Hepatocyte (in vitro differentiated cells): ENCODE results near the gene MRPS31. TPM values are rescaled to one million over a fixed set of nuclear protein-coding genes. Genes with fewer than 3 reads are reported as not detected.

Experiments used
- DNase-seq: peaks from one replicate; pipeline ENCODE4 v3.0.0-alpha.2; 2016; ENCODE audit warnings: low spot score
- H2AFZ ChIP-seq: fragments of 200-600 bp; sonication (generic); 2 replicates; pipeline ENCODE4 v1.6.0; 2016; ENCODE audit warnings: antibody characterized with exemption, mild to moderate bottlenecking
- H3K27ac ChIP-seq: fragments of 200-600 bp; sonication (generic); 2 replicates; pipeline ENCODE4 v1.5.1; 2016; ENCODE audit warnings: mild to moderate bottlenecking
- H3K27me3 ChIP-seq: fragments of 200-600 bp; sonication (generic); 2 replicates; pipeline ENCODE4 v1.6.1; 2016
- H3K36me3 ChIP-seq: fragments of 200-600 bp; sonication (generic); replicated peaks from 2 replicates; pipeline ENCODE4 v1.5.1; 2016; ENCODE audit warnings: low read depth; ENCODE audit not compliant: insufficient read depth
- H3K4me1 ChIP-seq: fragments of 200-600 bp; sonication (generic); 2 replicates; pipeline ENCODE4 v1.5.1; 2016; ENCODE audit warnings: mild to moderate bottlenecking, moderate library complexity; ENCODE audit not compliant: insufficient read depth
- H3K4me2 ChIP-seq: fragments of 200-600 bp; sonication (generic); 2 replicates; pipeline ENCODE4 v1.6.0; 2016
- H3K4me3 ChIP-seq: fragments of 200-600 bp; sonication (generic); 2 replicates; pipeline ENCODE4 v1.5.1; 2016; ENCODE audit warnings: mild to moderate bottlenecking
- H3K79me2 ChIP-seq: fragments of 200-600 bp; sonication (generic); 2 replicates; pipeline ENCODE4 v1.6.0; 2017; ENCODE audit warnings: mild to moderate bottlenecking
- H3K9me2 ChIP-seq: fragments of 200-600 bp; sonication (generic); replicated peaks from 2 replicates; pipeline ENCODE4 v1.6.0; 2017; ENCODE audit warnings: mild to moderate bottlenecking; ENCODE audit not compliant: insufficient read depth
- H3K9me3 ChIP-seq: fragments of 200-600 bp; sonication (generic); 2 replicates; pipeline ENCODE4 v1.5.1; 2016; ENCODE audit warnings: low read depth, mild to moderate bottlenecking
- H4K20me1 ChIP-seq: fragments of 200-600 bp; sonication (generic); 2 replicates; pipeline ENCODE4 v1.6.0; 2016; ENCODE audit warnings: mild to moderate bottlenecking; ENCODE audit not compliant: insufficient read depth, poor library complexity, severe bottlenecking
- EZH2 ChIP-seq: fragments of 200-600 bp; sonication (generic); IDR thresholded peaks from 2 replicates; pipeline ENCODE4 v1.6.1; 2016; ENCODE audit warnings: antibody characterized with exemption, mild to moderate bottlenecking, borderline replicate concordance
- EZH2phosphoT487 ChIP-seq: fragments of 200-600 bp; sonication (generic); IDR thresholded peaks from one replicate; pipeline ENCODE4 v1.6.1; 2018; ENCODE audit warnings: antibody characterized with exemption, mild to moderate bottlenecking, low read depth, moderate library complexity; ENCODE audit not compliant: unreplicated experiment, severe bottlenecking
- WGBS: methylation state at CpG from one replicate; pipeline ENCODE4 v1.1.6; 2016; ENCODE audit warnings: low lambda C conversion rate; ENCODE audit errors: missing lambda C conversion rate; 5-methylcytosine and 5-hydroxymethylcytosine counted together
- polyA plus RNA-seq: library from polyadenylated mRNA; unstranded; fragments of >200 nt; fragmentation: Nextera tagmentation; extraction: Ambion mirVana; gene quantifications from 2 replicates; pipeline ENCODE4 v1.2.1, GENCODE V29; 2016
- total RNA-seq: library from RNA; depleted of rRNA; stranded (reverse); fragments of >200 nt; gene quantifications from 2 replicates; pipeline ENCODE4 v1.2.3, GENCODE V29; 2014
- TF ChIP-seq, protein P1 (sequence below): fragments of 200-600 bp; sonication (generic); IDR thresholded peaks from 2 replicates; pipeline ENCODE4 v1.5.1; 2016; ENCODE audit warnings: antibody characterized with exemption, mild to moderate bottlenecking; ENCODE audit not compliant: poor library complexity

Gene MRPS31
- total and polyA plus RNA-seq, 2 experiments from 2014 or later = 27.7 to 34.6 TPM

GRCh38 chr13:40814803-40815202 lies 43.8 kb upstream of the MRPS31 start:
- 98% methylated on average over 2 of the region's 2 CpGs for WGBS
- no peak for TF ChIP-seq EZH2
- TF ChIP-seq, protein P1, sequence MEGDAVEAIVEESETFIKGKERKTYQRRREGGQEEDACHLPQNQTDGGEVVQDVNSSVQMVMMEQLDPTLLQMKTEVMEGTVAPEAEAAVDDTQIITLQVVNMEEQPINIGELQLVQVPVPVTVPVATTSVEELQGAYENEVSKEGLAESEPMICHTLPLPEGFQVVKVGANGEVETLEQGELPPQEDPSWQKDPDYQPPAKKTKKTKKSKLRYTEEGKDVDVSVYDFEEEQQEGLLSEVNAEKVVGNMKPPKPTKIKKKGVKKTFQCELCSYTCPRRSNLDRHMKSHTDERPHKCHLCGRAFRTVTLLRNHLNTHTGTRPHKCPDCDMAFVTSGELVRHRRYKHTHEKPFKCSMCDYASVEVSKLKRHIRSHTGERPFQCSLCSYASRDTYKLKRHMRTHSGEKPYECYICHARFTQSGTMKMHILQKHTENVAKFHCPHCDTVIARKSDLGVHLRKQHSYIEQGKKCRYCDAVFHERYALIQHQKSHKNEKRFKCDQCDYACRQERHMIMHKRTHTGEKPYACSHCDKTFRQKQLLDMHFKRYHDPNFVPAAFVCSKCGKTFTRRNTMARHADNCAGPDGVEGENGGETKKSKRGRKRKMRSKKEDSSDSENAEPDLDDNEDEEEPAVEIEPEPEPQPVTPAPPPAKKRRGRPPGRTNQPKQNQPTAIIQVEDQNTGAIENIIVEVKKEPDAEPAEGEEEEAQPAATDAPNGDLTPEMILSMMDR = no peak
- no peak for TF ChIP-seq EZH2phosphoT487
- no peaks in the 10 kb centered on the region for H3K79me2 ChIP-seq
- DNase-seq = no peak
- H2AFZ ChIP-seq = no peak overlapping the region
- no peaks in the 10 kb centered on the region for H3K4me1 ChIP-seq
- no peak overlapping the region for H3K27ac ChIP-seq
- no peak overlapping the region for H3K4me2 ChIP-seq
- H3K4me3 ChIP-seq = no peak overlapping the region
- no peaks in the 10 kb centered on the region for H3K9me2 ChIP-seq
- H4K20me1 ChIP-seq = no peaks in the 10 kb centered on the region
- no peaks in the 10 kb centered on the region for H3K9me3 ChIP-seq
- no peaks in the 10 kb centered on the region for H3K27me3 ChIP-seq
- no peaks in the 10 kb centered on the region for H3K36me3 ChIP-seq

DNA sequence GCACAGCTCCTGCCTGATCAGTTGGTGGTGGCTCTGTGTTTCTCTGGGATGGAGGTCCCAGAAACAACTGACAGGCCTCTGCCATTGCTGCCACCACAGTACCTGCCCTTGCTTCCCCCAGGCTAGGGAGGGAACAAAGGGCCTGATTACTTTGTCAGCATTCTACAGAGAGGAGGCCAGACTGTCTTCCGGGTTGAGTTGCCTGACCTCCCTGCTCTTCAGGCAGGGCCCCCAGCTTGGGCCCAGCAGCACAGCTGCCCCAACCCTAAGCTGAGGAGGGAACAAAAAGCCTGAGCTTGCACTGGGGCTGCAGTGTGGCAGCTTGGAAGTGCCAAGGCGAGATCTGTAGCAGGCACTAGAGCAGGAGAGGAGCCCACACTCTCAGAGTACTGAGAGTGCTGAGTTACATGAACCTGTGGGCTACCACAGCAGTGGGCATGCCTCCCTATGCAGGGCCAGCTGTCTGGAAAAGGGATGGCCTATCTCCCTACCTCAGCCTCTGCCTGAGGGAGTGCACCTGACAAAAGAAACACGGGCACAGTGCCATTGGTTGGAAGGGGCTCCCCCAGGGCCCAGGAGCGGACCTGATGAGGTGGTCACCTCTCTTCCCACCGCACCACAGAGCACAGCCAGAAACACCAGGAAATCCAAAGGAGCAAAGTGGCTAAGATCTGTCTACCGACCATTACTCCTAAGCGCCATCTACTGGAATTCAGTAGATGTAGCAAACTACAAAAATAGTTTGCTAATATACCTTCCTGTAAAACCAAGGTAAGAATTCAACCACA lies 42.9 kb upstream of the MRPS31 start:
- WGBS = 75% methylated on average over 7 of the region's 7 CpGs
- Histone ChIP-seq H4K20me1 (no peaks in the 10 kb centered on the region), H3K4me1 (no peaks in the 10 kb centered on the region), H3K9me3 (no peaks in the 10 kb centered on the region), H2AFZ (no peak overlapping the region), H3K79me2 (no peaks in the 10 kb centered on the region), H3K36me3 (no peaks in the 10 kb centered on the region), H3K4me2 (no peak overlapping the region), H3K4me3 (no peak overlapping the region), H3K27me3 (no peaks in the 10 kb centered on the region), H3K9me2 (no peaks in the 10 kb centered on the region), H3K27ac (no peak overlapping the region)
- peak; percentile 35 for DNase-seq
- TF ChIP-seq, protein P1 = peak; percentile 29
- TF ChIP-seq EZH2 = no peak

DNA sequence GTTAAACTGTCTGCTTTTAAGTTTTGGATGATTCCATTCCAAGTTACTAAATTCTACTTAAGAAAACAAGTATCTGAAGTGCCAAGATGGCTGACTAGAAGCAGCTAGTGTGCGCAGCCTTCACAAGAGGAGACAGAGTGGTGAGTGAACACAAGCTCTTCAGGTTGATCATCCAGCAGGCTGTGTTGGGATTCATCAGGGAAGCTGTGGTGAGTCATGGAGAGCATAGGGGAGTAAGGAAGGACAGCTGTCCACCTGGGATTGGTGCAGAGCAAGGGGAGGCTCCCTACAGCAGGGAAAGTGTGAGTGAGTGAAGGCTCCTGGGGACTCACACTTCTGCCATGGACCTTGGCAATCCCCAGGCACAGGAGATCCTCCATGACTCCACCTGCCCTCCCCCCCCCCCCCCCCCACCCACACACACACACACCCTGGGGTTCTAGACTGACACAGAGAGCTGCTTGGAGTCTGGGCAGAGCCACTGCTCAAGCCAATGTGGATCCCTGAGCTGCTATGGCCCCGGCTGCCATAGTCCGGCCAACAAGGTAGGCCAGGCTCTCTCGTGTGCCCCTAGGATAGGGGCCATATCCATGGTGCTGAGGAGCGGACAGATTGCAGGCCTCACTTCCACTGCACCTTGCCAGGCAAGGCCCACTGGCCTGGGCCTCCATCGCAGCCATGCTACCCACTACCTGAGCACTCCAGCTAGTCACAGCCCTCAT lies 41.9 kb upstream of the MRPS31 start:
- Histone ChIP-seq H3K4me2 (no peak overlapping the region), H3K9me3 (no peaks in the 10 kb centered on the region), H3K79me2 (no peaks in the 10 kb centered on the region), H3K4me3 (no peak overlapping the region), H4K20me1 (no peaks in the 10 kb centered on the region), H3K27me3 (no peaks in the 10 kb centered on the region), H3K27ac (no peak overlapping the region), H3K36me3 (no peaks in the 10 kb centered on the region), H2AFZ (no peak overlapping the region), H3K9me2 (no peaks in the 10 kb centered on the region), H3K4me1 (no peaks in the 10 kb centered on the region)
- no peak for DNase-seq
- WGBS = 98% methylated on average over 6 of the region's 6 CpGs
- no peak for TF ChIP-seq EZH2
- no peak for TF ChIP-seq EZH2phosphoT487
- TF ChIP-seq, protein P1 = no peak
